ENCODE data around the gene SRGAP3. TPM values are rescaled to one million over a fixed set of nuclear protein-coding genes. Genes with fewer than 3 reads are reported as not detected.
A peak's percentile ranks its signal among the peaks of the same experiment; 100 is the strongest.

SRGAP3 gene
- polyA plus RNA-seq, 3 donors: 13.3 to 15.8 (median 15.4) TPM

- no peak for DNase-seq (ENCODE audit: low read depth in 3 of 3, low spot score in 2 of 3)
Measured at GRCh38 chr3:9254764-9255163, 5.3 kb upstream of the SRGAP3 start.

GRCh38 chr3:9253327-9253726 is 3.9 kb upstream of the SRGAP3 start:
- DNase-seq (ENCODE audit: low read depth in 3 of 3, low spot score in 2 of 3): peak in 1 of 3 donors; percentile 32

DNA sequence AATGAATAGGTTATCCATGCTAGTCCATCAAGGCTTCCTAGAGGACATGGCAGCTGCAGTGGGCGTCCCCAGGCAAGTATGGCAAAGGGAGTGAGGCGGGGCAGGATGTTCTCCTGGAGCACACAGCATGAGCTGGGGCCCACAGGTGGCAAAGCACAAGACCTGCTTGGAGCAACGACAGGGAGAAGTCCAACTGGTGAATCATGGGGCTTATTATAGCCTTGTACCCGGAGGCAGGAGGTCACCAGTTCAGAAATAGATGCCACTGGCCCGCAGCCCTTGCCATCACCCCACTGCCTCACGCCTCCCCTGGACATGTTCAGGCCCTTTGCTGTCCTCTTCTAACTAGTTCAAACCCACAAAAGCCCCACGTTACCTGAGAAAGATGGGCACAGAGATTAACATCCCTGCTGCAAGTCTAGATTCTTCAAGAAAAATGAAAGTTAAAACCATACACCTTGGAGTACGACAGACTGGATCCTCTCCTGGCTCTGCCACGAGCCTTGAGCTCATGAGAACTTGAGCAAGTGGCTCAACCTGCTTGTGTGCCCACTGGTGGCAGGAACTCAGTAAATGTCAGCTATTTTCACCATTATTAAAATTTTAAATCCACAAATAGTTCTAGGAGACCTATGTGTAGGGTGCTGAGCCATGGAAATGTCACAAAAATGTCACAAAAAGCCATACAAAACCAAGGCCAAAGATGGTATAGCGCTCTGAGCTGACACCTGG is 1.8 kb upstream of the SRGAP3 start:
- no peak for DNase-seq (ENCODE audit: low read depth in 3 of 3, low spot score in 2 of 3)

DNA sequence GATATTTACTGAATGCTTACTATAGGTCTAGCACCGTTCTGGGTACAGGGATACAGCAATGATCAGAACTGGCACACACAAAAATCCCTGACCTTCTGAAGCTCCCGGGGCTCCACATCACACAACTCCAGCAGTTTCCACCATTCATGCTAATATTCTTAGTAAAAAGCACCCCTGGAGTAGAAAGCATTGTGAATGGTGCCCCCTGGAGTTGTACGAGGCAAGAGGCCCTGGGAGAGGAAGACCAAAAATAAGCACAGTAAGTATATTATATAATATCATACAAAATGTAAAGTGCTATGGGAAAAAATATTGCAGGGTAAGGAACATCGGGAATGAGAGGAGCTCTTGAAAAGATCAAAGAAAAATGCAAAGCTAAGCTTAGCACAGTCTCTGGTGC is 790 bp upstream of the SRGAP3 start:
- DNase-seq (ENCODE audit: low read depth in 3 of 3, low spot score in 2 of 3): no peak

DNA sequence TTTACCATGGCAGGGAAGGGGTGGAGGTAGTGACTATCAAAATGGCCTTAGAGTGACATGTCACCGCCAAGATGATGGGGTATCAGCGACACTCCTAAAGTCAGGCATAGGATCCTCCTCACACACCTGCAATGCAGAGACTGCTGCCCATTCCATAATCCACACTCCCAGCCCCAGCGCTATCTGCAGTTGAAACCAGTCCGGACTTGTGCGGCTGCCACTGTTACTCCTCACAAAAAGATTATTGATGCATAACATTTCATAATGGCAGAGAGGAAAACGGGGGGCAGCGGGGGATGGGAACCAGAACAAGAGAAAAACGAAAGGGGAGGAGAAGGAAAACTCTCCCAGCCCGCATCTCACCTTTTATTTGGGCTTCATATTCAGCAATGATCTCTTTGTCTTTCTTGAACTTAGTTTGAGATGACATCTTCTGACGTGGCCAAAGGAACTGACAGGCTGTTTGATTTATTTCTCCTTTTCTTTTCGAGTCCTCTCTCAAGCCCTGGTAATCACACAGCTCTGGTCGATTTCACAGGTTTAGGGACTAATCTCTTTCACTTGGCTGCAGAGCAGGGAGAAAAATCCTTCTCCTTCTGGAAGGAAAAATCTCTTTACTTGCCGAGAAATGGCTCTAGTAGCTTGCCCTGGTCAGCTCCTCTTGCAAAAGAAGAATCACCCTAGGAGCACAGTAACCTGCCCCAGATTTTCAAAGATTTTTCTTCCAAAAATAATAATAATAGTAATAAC is 749 bp downstream of the SRGAP3 start:
- DNase-seq (ENCODE audit: low read depth in 3 of 3, low spot score in 2 of 3): peak in 1 of 3 donors; percentile 24

DNA sequence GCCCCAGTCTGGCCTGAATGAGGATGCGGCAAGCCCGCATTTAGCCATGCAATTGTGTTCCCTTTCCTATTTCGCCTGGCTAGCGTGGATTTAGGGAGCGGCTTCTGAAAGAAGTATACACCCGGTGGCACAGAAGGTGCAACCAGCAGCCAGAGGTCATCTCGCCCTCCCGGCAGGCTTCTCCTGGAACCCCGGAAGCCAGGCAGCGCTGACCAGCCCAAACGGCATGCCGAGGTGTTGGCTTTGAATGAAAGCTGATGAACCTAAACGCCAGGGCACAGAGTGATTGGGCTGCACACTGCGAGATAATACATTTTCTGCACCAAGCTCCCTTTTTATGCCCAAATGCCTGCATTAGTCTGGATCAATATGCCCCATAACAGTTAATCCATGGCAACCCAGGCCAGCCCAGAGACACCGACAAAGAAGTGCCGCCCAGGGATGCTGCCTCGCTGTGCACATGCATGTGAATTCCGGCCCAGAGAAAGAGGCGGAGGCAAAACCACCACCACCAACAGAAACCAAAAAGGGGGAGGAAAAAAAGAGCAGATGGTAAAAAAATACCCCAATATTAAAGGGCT is 1.4 kb downstream of the SRGAP3 start:
- DNase-seq (ENCODE audit: low read depth in 3 of 3, low spot score in 2 of 3): no peak

DNA sequence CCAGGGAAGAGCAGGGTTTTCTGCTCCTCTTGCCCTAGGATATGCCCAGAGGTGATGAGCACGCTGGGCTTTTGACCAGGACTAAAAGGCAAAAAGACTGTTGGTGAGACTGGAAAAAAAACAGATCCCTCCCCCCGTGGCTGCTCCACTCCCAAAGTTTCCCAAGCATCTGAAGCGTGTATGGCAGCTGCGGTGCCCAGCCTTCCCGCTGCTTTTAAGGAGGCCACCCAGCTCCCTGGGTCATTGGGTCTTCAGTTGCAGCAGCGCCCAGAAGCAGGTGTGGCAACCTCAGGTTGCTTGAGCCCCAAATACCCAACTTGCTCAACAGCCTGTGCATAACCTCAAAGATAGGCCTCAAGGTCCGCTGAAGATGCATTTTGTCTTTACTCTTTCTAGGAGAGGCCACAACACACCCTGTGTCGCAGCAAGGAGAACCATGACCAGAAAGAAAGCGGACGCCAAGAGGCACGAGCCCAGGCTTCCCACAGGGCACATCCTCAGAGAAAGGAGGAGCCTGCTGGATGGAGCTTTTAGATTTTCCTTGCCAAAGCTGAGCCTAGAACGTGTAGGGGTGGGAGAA is 2.0 kb downstream of the SRGAP3 start:
- no peak for DNase-seq (ENCODE audit: low read depth in 3 of 3, low spot score in 2 of 3)

DNA sequence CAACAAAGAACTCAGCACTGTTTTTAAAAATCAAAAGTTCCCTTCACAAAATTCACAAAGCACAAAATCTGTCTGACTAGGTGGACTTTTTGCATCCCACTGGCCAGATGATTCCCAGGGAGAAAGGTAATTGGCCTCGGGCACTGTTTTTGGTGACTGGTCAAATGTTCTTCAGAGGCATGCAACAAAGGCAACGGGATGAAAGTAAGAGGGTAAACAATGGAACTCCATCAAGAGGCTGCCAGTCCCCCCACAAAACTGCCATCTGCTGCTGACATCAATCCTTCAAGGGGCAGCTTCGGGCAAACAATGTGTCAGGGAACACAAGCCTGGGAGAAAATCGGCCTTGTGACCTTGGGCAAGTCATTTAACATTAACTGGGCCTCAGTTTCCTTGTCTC is 3.3 kb downstream of the SRGAP3 start:
- DNase-seq (ENCODE audit: low read depth in 3 of 3, low spot score in 2 of 3): no peak

- no peak for DNase-seq (ENCODE audit: low read depth in 3 of 3, low spot score in 2 of 3)
Measured at GRCh38 chr3:9244495-9245183, 4.8 kb downstream of the SRGAP3 start.

DNA sequence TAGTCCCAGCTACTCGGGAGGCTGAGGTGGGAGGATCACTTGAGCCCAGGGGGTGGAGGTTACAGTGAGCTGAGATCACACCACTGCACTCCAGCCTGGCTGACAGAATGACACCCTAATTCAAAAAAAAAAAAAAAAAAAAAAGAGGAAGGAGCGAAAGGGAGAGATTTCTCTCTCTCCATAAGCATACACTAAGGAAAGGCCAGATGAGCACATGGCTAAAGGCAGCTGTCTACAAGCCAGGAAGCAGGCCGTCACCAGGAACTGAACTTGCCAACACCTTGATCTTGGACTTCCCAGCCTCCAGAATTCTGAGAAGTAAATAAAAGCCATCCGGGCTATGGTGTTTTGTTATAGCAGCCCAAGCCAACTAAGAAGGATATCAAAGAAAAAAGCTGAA is 7.5 kb downstream of the SRGAP3 start:
- no peak for DNase-seq (ENCODE audit: low read depth in 3 of 3, low spot score in 2 of 3)

DNA sequence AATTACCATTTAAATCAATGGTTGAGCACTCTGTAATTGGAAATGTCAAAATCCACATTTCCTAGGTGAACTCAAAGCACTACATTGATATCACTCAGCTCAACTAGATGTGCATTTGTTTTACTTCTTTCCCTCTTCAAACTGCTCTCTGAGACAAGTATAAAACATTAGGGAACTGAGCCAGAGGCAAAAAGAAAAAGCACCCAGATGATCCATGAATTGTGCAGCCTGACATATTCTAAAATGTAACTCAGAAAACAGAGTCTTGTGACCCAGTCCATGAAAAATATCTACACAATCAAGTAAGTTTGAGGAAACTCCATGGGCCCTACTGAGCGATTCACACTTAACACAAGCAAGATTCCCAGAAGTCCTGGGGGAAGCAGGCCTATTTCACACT is 9.8 kb downstream of the SRGAP3 start:
- DNase-seq (ENCODE audit: low read depth in 3 of 3, low spot score in 2 of 3): no peak

- DNase-seq (ENCODE audit: low read depth in 3 of 3, low spot score in 2 of 3): no peak
Measured at GRCh38 chr3:9238721-9239295, 10.6 kb downstream of the SRGAP3 start.

- no peak for DNase-seq (ENCODE audit: low read depth in 3 of 3, low spot score in 2 of 3)
Measured at GRCh38 chr3:9238276-9238675, 11.2 kb downstream of the SRGAP3 start.

DNA sequence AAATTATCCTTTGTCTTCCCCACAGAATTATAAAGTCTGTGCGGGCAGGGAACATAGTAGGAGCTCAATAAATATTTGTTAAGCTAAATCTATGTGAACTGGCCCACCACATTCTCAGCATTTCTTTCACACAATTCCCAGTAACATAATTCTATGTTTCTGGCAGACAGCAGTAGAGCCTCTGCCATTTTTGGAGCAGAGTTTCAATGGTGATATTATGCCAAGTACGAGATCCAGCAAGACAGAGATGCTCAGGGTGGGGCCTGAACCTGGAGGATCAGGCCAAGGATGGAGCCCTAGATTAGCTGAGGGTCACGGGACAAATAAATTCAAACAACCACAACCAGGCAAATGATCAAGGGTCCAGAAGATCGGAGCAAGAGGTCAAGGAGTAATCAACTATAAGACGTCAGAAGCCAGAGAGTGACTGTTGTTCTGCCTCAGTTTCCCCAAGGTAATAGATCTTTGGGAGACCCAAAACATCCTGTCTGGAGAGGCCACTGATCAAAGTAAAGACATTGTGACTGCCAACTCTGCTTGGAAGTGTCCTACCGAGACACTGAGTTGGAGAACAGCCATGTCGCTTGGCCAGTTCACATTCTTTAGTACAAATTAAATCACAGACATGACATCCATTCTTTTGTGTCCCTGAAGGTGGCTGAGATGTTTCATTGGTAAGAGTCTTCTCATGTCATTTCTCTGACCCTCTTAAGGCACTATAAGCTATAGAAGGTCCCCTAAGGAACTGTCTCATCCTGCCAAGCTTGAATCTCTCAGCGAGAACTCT is 15.4 kb downstream of the SRGAP3 start:
- no peak for DNase-seq (ENCODE audit: low read depth in 3 of 3, low spot score in 2 of 3)

- no peak for DNase-seq (ENCODE audit: low read depth in 3 of 3, low spot score in 2 of 3)
Measured at GRCh38 chr3:9233101-9233500, 16.3 kb downstream of the SRGAP3 start.

DNA sequence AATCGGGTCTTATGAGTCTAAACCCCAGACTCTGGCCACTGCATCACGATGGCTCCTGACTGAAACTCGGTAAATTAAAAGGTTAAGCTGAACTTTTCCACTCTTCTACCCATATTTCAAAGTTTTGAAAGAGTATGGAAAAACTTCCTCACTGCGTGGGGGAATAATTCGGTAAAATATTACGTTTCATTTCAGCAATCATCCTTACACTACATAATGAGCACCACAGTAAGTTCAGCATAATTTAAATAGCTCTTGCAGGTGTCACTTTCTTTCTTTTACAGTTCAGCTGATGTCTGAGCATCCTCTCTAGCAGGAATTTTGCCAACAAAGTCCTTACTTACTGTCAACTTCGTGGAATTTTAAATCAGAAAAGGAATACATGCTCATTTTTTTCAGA is 17.5 kb downstream of the SRGAP3 start:
- DNase-seq (ENCODE audit: low read depth in 3 of 3, low spot score in 2 of 3): no peak

GRCh38 chr3:9231471-9231870 is 18.0 kb downstream of the SRGAP3 start:
- no peak for DNase-seq (ENCODE audit: low read depth in 3 of 3, low spot score in 2 of 3)

DNA sequence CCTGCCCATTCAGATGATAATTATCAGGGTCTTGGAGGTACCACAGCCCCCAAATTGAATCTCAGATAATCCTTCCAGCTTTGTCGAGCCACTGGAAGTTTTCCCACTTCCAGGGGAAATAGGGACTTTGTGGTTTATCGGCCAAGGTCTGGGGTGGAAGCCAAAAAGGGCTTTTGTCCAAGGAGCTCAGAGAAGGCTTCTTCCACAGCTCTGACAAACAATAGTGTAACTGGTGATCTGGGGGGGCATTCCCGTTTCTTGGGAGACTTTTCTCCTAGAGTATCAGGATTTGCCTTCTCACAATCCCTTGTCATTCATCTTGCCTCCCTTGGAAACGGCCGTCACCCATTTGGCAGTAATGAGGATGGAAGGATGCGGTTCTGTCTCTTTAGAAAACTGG is 18.4 kb downstream of the SRGAP3 start:
- DNase-seq (ENCODE audit: low read depth in 3 of 3, low spot score in 2 of 3): no peak

GRCh38 chr3:9230596-9230995 is 18.9 kb downstream of the SRGAP3 start:
- no peak for DNase-seq (ENCODE audit: low read depth in 3 of 3, low spot score in 2 of 3)

DNA sequence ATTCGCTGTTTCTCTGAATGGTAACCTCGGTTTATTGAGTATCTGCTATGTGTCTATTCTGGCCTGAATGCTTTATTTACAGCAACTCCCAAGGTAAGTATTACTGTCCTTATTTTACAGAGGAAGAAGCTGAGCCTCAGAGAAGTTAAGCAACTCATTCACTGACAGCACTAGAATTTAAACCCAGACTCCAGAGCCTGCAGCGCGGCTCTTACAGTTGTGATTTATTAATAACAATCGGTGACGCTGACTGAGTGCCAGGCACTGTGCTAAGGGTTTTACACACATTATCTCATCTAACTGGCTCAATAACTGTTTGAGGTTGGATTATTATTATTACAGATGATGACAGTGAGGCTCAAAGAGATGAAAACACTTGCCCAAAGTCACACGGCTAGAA is 19.6 kb downstream of the SRGAP3 start:
- no peak for DNase-seq (ENCODE audit: low read depth in 3 of 3, low spot score in 2 of 3)

Measured in right renal cortex interstitium (tissue), 3 donors.